Retina (tissue), 1 donor: ENCODE data around the gene HELB.
A peak's percentile ranks its signal among the peaks of the same experiment; 100 is the strongest.
"Not testable (repeated sequence)": the region's sequence is repeated elsewhere in the genome, so short reads cannot be mapped to it uniquely, and the experiment has no call there.

Experiments
- DNase-seq: peaks from one replicate; pipeline ENCODE4 v3.0.0-alpha.2; 2016

HELB gene

GRCh38 chr12:66301944-66302826 is at the start of gene HELB:
Gene HELB, plus strand, starts transcription at chr12:66302493. Its CDS starts 111 bp downstream, at chr12:66302604.
- DNase-seq: peak; percentile 89

GRCh38 chr12:66252771-66253170 is 49.5 kb upstream of the HELB start:
- no peak for DNase-seq

DNA sequence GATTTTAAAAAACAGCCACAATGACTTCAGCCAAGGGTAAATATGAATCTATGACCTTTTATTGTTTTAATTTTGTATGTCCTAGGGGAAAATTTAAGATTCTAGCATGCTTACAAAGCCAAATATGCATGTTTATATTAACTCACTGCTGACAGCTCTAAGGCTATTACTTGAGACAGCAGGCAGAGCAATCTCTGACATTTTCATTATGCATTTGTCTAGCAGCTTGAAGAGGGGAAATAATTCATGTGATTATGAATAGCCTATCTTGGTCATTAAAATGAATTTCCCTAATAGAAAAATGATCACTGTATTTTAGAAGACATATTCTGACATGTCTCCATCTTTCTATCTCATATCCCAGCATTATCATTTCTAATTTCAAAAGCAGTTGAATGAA is 46.6 kb upstream of the HELB start:
- DNase-seq: no peak

DNA sequence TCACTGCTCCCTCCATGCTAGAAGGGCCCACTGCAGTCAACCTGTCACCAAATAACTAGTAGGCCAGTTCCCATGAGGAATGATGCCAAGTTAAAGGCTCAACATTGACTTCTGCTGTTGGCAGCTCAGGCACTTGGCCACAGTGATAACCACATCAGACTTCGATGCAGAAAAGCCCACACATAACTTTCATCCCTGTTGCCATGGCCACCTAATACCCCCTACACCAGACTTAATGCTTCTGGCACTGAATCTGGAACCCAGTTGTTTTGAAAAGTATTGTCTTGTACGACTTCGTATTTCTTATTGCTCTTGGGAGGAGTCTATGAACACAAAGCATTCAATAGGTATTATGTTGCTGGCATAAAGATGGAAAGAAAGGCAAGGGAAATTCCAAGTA is 44.3 kb upstream of the HELB start:
- no peak for DNase-seq

DNA sequence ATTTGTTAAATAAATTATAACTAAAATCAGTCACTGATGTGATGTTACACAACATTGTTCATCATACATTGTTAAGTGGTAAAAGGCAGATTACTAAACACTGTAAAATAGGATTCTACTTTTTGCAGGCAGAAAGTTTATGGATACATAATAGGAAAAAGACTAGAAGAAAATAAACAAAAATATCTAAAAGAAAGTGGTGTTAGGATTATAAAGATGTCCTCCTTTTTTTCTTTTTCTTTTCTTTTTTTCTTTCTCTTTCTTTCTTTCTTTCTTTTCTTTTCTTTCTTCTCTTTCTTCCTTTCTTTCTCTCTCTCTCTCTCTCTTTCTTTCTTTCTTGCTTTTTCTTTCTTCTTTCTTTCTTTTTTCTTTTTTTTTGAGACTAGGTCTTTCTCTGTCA is 39.6 kb upstream of the HELB start:
- no peak for DNase-seq

GRCh38 chr12:66268562-66268961 is 33.7 kb upstream of the HELB start:
- no peak for DNase-seq

GRCh38 chr12:66269142-66269541 is 33.2 kb upstream of the HELB start:
- no peak for DNase-seq

DNA sequence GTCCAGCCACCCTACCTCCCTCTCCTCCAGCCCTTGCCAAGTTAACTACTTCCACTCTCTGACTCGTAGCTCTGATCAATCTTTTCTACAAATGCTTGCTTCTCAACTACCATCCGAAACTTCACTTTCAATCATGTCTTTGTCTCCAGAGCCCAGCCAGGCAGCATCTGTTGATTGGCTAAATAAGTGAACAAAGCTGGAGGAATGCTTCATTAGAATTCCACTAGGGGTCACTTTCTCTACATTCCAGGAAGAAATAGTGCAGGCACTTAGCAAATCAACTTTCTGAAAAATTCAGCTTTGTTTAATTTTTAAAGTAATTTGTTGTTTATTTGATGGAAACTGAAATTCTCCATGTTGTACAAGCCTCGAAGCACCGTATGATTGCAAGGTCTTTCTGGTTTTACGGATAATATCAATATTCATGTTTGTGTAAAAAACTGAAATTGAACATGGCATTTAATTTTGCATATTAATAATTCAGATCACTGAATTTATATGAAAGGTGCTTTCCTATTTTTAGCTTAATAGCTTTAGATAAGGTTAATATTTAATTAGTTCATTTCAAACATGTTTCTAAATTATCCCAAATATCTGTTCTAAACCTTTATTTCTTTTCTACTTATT is 32.4 kb upstream of the HELB start:
- peak; percentile 34 for DNase-seq

DNA sequence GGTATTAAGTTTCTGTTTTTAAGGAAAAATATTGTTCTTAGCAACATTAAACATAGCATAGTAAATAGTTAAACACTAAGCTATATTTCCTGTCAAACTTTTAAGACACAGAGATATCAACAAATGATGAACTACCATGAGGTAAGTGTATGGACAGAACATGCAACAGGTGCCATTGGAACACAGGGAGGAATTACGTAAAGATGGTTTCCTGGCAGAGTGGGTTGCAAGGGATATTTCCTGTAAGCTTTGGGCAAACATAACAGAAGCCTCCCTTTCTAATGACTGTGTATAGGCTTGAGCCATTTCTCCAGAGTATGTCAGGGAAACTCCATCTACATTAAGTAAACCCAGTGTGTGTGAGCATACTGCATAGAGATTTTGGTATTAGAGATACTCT is 31.7 kb upstream of the HELB start:
- no peak for DNase-seq

GRCh38 chr12:66272650-66273049 is 29.6 kb upstream of the HELB start:
- no peak for DNase-seq

- no peak for DNase-seq
Measured at GRCh38 chr12:66273147-66273546, 29.1 kb upstream of the HELB start.

DNA sequence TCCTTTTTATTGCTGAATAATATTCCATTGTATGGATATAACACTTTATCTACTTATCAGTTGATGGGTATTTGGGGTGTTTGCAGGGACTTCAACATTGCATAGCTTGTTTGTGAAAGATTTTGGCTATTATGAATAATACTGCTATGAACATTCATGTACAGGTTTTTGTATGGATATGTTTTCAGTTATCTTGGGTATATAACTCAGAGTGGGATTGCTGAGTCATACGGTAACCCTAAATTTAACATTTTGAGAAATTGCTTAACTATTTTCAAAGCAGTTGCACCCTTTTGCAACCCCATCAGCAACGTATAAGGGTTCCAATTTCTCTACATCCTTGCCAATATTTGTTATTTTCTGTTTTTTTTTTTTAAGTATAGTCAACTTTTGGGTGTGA is 27.3 kb upstream of the HELB start:
- DNase-seq: no peak

- DNase-seq: no peak
Measured at GRCh38 chr12:66279123-66279712, 23.1 kb upstream of the HELB start.

DNA sequence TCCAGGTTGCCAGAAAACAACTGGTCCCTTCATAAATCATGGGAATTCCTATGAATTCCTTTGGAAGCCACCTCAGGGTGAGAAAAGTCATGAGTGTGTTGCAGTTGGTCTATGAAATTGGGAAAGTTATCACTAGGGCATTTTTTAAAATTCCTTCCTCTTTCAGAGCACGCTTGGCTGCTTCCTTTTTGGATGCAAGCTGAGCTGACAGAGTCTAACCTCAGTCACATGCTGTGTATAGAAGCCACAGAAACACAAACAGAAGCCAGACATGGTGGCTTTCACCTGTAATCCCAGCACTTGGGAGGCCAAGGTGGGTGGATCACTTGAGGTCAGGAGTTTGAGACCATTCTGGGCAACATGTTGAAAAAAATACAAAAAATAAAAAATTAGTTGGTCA is 21.7 kb upstream of the HELB start:
- no peak for DNase-seq

DNA sequence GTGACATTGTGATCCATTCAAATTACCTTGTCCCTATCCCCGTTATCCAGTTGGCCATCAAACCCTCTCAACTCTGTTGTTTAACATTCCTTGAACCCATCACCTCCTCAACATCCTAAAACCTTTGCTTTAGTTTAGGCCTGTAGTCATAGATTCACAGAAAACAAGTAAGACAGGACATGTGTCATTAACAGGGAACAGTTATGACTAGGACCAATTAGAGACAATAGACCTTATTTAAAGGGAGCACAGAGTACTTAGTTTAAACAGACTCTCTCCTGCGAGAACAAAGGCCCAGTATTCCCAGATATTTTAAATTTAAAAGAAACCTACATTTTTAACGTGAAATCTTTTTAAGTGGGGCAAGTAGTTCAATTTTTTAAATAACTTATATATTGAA is 20.0 kb upstream of the HELB start:
- DNase-seq: no peak

- no peak for DNase-seq
Measured at GRCh38 chr12:66287275-66287674, 15.0 kb upstream of the HELB start.

DNA sequence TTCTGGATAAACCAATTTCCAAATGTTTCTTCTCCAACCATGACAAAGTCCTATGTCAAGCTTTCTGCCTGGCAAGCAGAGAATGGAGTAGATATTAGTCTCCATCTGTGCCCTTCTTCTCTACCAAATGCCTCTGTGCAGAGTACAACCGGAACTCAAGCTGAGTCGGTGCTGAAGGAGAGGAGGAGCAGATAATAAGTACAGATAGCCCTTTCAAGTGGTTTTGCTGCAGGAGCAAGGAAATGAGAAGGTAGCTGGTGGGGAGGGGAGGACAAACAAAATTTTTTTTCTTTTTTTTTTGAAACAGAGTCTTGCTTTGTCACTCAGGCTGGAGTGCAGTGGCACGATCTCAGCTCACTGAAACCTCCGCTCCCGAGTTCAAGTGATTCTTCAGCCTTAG is 14.2 kb upstream of the HELB start:
- no peak for DNase-seq

GRCh38 chr12:66289485-66289884 is 12.8 kb upstream of the HELB start:
- DNase-seq: no peak

GRCh38 chr12:66290716-66291200 is 11.5 kb upstream of the HELB start:
- DNase-seq: no peak

DNA sequence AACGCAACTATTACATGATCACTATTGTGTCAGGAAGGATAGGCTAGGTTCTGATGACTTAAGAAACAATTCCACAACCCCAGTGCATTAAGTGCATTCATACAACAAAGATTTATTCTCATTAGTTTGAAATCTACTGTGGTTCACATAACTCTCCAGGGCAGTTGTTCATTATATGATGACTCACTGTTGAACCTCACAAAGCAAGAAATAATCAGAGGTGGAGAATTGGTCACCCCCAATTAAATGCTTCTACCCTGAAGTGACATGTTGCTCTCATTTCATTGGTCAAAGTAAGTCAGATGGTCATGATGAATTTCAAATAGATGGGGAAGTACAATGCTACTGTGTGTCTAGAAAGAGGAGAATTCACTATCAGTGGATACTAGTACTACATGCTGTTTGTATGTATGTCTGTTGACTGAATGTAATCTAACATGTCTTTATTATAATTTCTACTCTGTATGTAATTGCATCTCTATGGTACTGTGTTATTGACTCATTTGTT is 6.1 kb upstream of the HELB start:
- no peak for DNase-seq

- no peak for DNase-seq
Measured at GRCh38 chr12:66297080-66297479, 5.2 kb upstream of the HELB start.

DNA sequence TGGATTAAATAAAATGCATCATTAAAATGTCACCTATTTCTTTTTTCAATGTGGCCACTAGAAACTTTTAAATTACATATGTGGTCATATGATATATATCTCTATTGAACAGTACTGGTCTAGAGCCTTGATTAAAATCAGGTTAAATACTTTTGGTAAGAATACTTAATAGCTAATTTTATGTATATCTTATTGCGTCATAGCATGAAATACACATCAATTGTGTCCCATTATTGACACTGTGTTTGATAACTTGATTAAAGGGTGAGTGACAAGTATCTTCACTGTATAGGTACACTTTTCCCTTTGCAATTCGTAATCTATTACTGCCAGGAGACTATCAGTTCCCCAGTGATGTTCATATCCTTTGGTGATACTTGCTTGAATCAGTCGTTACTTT is 4.4 kb upstream of the HELB start:
- DNase-seq: no peak

DNA sequence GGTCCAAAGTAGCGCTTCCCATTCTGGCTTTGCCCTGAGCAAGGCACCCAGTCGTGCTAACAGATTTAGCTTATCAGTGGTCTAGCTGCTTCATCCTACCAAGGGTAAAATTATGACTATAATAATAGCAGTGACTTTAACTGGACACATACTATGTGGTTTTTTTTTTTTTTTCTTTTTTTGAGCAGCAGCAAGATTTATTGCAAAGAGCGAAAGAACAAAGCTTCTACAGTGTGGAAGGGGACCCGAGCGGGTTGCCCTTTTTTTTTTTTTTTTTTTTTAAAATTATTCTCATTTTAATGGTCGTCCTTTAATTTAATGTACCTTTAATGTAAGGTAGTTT is 505 bp downstream of the HELB start:
- no peak for DNase-seq

DNA sequence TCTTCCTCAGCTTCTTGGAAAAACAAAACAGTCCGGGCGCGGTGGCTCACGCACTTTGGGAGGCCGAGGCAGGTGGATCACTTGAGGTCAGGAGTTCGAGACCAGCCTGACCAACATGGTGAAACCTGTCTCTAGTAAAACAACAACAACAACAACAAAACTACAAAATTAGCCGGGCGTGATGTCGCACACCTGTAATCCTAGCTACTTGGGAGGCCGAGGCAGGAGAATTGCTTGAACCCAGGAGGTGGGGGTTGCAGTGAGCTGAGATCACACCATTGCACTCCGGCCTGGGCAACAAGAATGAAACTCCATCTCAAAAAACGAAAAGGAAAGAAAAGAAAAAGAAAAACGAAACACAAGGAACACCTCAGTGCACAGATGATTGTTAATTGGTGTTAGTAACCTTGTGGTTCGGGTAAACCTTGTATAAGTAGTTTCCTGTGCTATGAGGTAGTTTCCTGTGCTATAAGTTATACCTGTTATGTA is 1.1 kb downstream of the HELB start:
- DNase-seq: not testable (repeated sequence)
